ENCODE measurements around the gene SUPT20HL2.

DNA sequence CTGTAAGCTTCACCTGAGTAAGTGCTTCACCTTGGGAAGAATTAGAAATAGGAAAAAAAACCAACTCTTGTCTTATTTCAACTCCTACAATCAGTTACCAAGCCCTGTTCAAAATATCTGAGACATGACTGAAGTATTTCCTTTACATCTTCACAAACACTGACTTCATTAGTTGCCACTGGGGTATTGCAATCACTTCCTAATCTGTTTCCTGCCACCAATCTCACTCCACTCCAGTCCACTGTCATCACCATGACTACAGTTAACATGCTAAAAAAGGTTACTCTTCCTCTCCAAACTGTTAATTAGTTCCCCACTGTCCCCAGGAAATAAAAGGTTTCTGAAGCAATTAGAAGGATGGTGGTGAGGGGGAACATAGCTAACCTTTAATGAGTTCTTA is 43.2 kb upstream of the SUPT20HL2 start:
- TF ChIP-seq, protein P1, sequence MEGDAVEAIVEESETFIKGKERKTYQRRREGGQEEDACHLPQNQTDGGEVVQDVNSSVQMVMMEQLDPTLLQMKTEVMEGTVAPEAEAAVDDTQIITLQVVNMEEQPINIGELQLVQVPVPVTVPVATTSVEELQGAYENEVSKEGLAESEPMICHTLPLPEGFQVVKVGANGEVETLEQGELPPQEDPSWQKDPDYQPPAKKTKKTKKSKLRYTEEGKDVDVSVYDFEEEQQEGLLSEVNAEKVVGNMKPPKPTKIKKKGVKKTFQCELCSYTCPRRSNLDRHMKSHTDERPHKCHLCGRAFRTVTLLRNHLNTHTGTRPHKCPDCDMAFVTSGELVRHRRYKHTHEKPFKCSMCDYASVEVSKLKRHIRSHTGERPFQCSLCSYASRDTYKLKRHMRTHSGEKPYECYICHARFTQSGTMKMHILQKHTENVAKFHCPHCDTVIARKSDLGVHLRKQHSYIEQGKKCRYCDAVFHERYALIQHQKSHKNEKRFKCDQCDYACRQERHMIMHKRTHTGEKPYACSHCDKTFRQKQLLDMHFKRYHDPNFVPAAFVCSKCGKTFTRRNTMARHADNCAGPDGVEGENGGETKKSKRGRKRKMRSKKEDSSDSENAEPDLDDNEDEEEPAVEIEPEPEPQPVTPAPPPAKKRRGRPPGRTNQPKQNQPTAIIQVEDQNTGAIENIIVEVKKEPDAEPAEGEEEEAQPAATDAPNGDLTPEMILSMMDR (IDR thresholded peaks at IDR 0.05; ENCODE audit: insufficient read depth, low read length), result no peak
- no peak for TF ChIP-seq POLR2AphosphoS5 (IDR thresholded peaks at IDR 0.05; ENCODE audit: low read depth)
- no peak for TF ChIP-seq GABPA (IDR thresholded peaks at IDR 0.05; ENCODE audit: low read depth)
- TF ChIP-seq, protein P2, sequence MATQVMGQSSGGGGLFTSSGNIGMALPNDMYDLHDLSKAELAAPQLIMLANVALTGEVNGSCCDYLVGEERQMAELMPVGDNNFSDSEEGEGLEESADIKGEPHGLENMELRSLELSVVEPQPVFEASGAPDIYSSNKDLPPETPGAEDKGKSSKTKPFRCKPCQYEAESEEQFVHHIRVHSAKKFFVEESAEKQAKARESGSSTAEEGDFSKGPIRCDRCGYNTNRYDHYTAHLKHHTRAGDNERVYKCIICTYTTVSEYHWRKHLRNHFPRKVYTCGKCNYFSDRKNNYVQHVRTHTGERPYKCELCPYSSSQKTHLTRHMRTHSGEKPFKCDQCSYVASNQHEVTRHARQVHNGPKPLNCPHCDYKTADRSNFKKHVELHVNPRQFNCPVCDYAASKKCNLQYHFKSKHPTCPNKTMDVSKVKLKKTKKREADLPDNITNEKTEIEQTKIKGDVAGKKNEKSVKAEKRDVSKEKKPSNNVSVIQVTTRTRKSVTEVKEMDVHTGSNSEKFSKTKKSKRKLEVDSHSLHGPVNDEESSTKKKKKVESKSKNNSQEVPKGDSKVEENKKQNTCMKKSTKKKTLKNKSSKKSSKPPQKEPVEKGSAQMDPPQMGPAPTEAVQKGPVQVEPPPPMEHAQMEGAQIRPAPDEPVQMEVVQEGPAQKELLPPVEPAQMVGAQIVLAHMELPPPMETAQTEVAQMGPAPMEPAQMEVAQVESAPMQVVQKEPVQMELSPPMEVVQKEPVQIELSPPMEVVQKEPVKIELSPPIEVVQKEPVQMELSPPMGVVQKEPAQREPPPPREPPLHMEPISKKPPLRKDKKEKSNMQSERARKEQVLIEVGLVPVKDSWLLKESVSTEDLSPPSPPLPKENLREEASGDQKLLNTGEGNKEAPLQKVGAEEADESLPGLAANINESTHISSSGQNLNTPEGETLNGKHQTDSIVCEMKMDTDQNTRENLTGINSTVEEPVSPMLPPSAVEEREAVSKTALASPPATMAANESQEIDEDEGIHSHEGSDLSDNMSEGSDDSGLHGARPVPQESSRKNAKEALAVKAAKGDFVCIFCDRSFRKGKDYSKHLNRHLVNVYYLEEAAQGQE (IDR thresholded peaks at IDR 0.05; ENCODE audit: insufficient replicate concordance, low read depth), result no peak
- no peak for TF ChIP-seq SPI1 (IDR thresholded peaks at IDR 0.05; ENCODE audit: borderline replicate concordance, low read depth)
